H1 (cell line): Measurements from ENCODE around the gene DOCK10. TPM values are rescaled to one million over a fixed set of nuclear protein-coding genes. Genes with fewer than 3 reads are reported as not detected.

Experiments
- CTCF ChIA-PET: fragments of 300-600 bp; sonication (Branson Sonifier 250); formaldehyde crosslinking; loops from one replicate; lab custom pipeline; 2021; ENCODE audit not compliant: partially characterized antibody; lab: Charles Lee
- POLR2A ChIA-PET: fragments of 300-600 bp; sonication (Branson Sonifier 250); formaldehyde crosslinking; loops from one replicate; lab custom pipeline; 2021; ENCODE audit warnings: inconsistent platforms; ENCODE audit not compliant: partially characterized antibody; lab: Charles Lee
- DNase-seq, 2 experiments: peaks; one replicate each; pipeline versions ENCODE4 v3.0.0 to v3.0.0-alpha.2; 2010 to 2022; ENCODE audit warnings: low spot score in 2 of 2, low read depth in 1 of 2, mixed read lengths in 1 of 2
- FAIRE-seq: peaks from 2 replicates; lab custom pipeline; 2011; peaks lifted over from hg19 to GRCh38; lab: Jason Lieb, UNC
- H2AFZ ChIP-seq: 2 replicates; pipeline ENCODE4 v1.8.1; 2012; ENCODE audit warnings: low read length, inconsistent platforms
- H2AK5ac ChIP-seq: 2 replicates; pipeline ENCODE4 v1.6.1; 2013; ENCODE audit warnings: low read depth, low read length
- H2BK120ac ChIP-seq: replicated peaks from 2 replicates; pipeline ENCODE3; 2013; ENCODE audit warnings: low read depth, low read length, inconsistent platforms
- H2BK12ac ChIP-seq: 2 replicates; pipeline ENCODE4 v1.6.1; 2013; ENCODE audit warnings: low read depth, low read length
- H2BK15ac ChIP-seq: 2 replicates; pipeline ENCODE4 v1.6.1; 2013; ENCODE audit warnings: low read length
- H2BK20ac ChIP-seq: 2 replicates; pipeline ENCODE4 v1.6.1; 2013; ENCODE audit warnings: low read length
- H2BK5ac ChIP-seq: 2 replicates; pipeline ENCODE4 v1.6.1; 2013; ENCODE audit warnings: low read depth, low read length
- H3K14ac ChIP-seq: 2 replicates; pipeline ENCODE4 v1.6.1; 2013; ENCODE audit warnings: inconsistent platforms; ENCODE audit not compliant: insufficient read length
- H3K18ac ChIP-seq: 2 replicates; pipeline ENCODE4 v1.6.1; 2013; ENCODE audit warnings: low read length; ENCODE audit errors: extremely low read depth
- H3K23ac ChIP-seq: 2 replicates; pipeline ENCODE4 v1.6.1; 2013; ENCODE audit warnings: inconsistent platforms; ENCODE audit not compliant: insufficient read length
- H3K23me2 ChIP-seq: 2 replicates; pipeline ENCODE4 v1.6.1; 2013; ENCODE audit warnings: low read depth, low read length
- H3K27ac ChIP-seq: 2 replicates; pipeline ENCODE4 v1.6.1; 2011; ENCODE audit warnings: low read depth, low read length, inconsistent platforms
- H3K27me3 ChIP-seq, 4 experiments: replicated peaks in 1 of 4; 1 replicate in 1 of 4; 2 replicates in 3 of 4; pipeline versions ENCODE4 v1.6.1 to v1.8.1; 2011 to 2013; ENCODE audit warnings: low read length in 3 of 4, mild to moderate bottlenecking in 3 of 4, inconsistent platforms in 2 of 4, mixed read lengths in 2 of 4, moderate library complexity in 1 of 4; ENCODE audit not compliant: control insufficient read depth in 3 of 4, insufficient read depth in 3 of 4; ENCODE audit errors: extremely low read depth in 1 of 4
- H3K36me3 ChIP-seq, 4 experiments: 2 replicates each; pipeline versions ENCODE4 v1.6.1 to v1.8.1; 2011 to 2013; ENCODE audit warnings: mild to moderate bottlenecking in 4 of 4, low read length in 3 of 4, moderate library complexity in 2 of 4, control low read depth in 1 of 4, inconsistent platforms in 1 of 4; ENCODE audit not compliant: insufficient read depth in 4 of 4, control insufficient read depth in 2 of 4
- H3K4ac ChIP-seq: replicated peaks from 2 replicates; pipeline ENCODE3; 2013; ENCODE audit warnings: low read length, low read depth, mixed read lengths, inconsistent platforms; ENCODE audit not compliant: insufficient read length
- H3K4me1 ChIP-seq, 4 experiments: replicated peaks in 1 of 4; 1 replicate in 1 of 4; 2 replicates in 3 of 4; pipeline versions ENCODE4 v1.6.1 to v1.8.1; 2011 to 2013; ENCODE audit warnings: low read length in 3 of 4, inconsistent platforms in 2 of 4, mixed read lengths in 1 of 4; ENCODE audit not compliant: insufficient read depth in 4 of 4, control insufficient read depth in 3 of 4
- H3K4me2 ChIP-seq, 2 experiments: 2 replicates each; pipeline versions ENCODE4 v1.6.1 to v1.8.1; 2011 to 2013; ENCODE audit warnings: low read depth in 2 of 2, low read length in 2 of 2, control low read depth in 1 of 2, inconsistent platforms in 1 of 2, mild to moderate bottlenecking in 1 of 2; ENCODE audit not compliant: insufficient read depth in 1 of 2
- H3K4me3 ChIP-seq, 4 experiments: fragments of 200-600, 300-600 bp in 1 of 4; sonication (generic), shearing (Covaris generic), sonication (Bioruptor Twin) in 1 of 4; 2 replicates each; pipeline versions ENCODE4 v1.5.1 to v1.8.1; 2011 to 2016; ENCODE audit warnings: low read length in 4 of 4, low read depth in 3 of 4, control low read depth in 2 of 4, inconsistent platforms in 2 of 4, mild to moderate bottlenecking in 2 of 4, mixed read lengths in 1 of 4, moderate library complexity in 1 of 4; ENCODE audit not compliant: insufficient read depth in 2 of 4; ENCODE audit errors: extremely low read depth in 1 of 4
- H3K56ac ChIP-seq: replicated peaks from 2 replicates; pipeline ENCODE3; 2013; ENCODE audit warnings: low read depth, mild to moderate bottlenecking, mixed read lengths, low read length, inconsistent platforms; ENCODE audit not compliant: insufficient read length
- H3K79me1 ChIP-seq: 2 replicates; pipeline ENCODE4 v1.6.1; 2013; ENCODE audit warnings: low read depth, low read length, control low read depth
- H3K79me2 ChIP-seq, 2 experiments: 2 replicates each; pipeline versions ENCODE4 v1.6.1 to v1.8.1; 2012 to 2013; ENCODE audit warnings: low read length in 2 of 2, mild to moderate bottlenecking in 2 of 2, inconsistent platforms in 1 of 2; ENCODE audit not compliant: insufficient read depth in 2 of 2, control insufficient read depth in 1 of 2
- H3K9ac ChIP-seq, 4 experiments: replicated peaks in 1 of 4; 1 replicate in 1 of 4; 2 replicates in 3 of 4; pipeline versions ENCODE4 v1.6.1 to v1.8.1; 2011 to 2013; ENCODE audit warnings: low read depth in 3 of 4, low read length in 3 of 4, control low read depth in 2 of 4, mild to moderate bottlenecking in 2 of 4, moderate library complexity in 2 of 4, inconsistent platforms in 1 of 4; ENCODE audit errors: extremely low read depth in 1 of 4
- H3K9me3 ChIP-seq, 2 experiments: 2 replicates each; pipeline versions ENCODE4 v1.6.1 to v1.8.1; 2012 to 2013; ENCODE audit warnings: mild to moderate bottlenecking in 2 of 2, moderate library complexity in 2 of 2, control low read depth in 1 of 2, inconsistent platforms in 1 of 2, low read depth in 1 of 2, low read length in 1 of 2, mixed read lengths in 1 of 2; ENCODE audit not compliant: insufficient read depth in 2 of 2
- H4K20me1 ChIP-seq, 2 experiments: replicated peaks in 1 of 2; 2 replicates each; pipeline versions ENCODE3 to v1.8.1; 2011 to 2013; ENCODE audit warnings: inconsistent platforms in 2 of 2, low read length in 2 of 2, mild to moderate bottlenecking in 1 of 2; ENCODE audit not compliant: insufficient read depth in 2 of 2, control insufficient read depth in 1 of 2
- H4K5ac ChIP-seq: 2 replicates; pipeline ENCODE4 v1.6.1; 2013; ENCODE audit warnings: low read length, low read depth, mixed read lengths, inconsistent platforms; ENCODE audit not compliant: insufficient read length
- H4K8ac ChIP-seq: 2 replicates; pipeline ENCODE4 v1.8.0; 2013; ENCODE audit warnings: mild to moderate bottlenecking, moderate library complexity, low read length, inconsistent platforms; ENCODE audit not compliant: insufficient read depth; ENCODE audit errors: extremely low read depth
- H4K91ac ChIP-seq: replicated peaks from 2 replicates; pipeline ENCODE3; 2013; ENCODE audit warnings: low read length, mixed read lengths, inconsistent platforms; ENCODE audit not compliant: insufficient read length
- CTBP2 ChIP-seq: IDR thresholded peaks from 2 replicates; pipeline ENCODE4 v1.7.0; 2011; ENCODE audit warnings: borderline replicate concordance, mild to moderate bottlenecking, moderate library complexity, mixed read lengths, low read length; ENCODE audit not compliant: insufficient read depth, insufficient read length
- RNF2 ChIP-seq: fragments of 200-900, 300-1000 bp; sonication (generic); IDR thresholded peaks from 2 replicates; pipeline ENCODE4 v1.7.1; 2016; ENCODE audit warnings: borderline replicate concordance, low read depth, mild to moderate bottlenecking, antibody characterized with exemption, low read length; ENCODE audit not compliant: poor library complexity, severe bottlenecking; ENCODE audit errors: missing control alignments
- WGBS, 2 experiments: shearing (Covaris generic) in 1 of 2; methylation state at CpG; one replicate each; pipeline versions ENCODE4 v1.1.6 to v1.1.7; 2013 to 2015; ENCODE audit warnings: low lambda C conversion rate in 2 of 2, mixed read lengths in 2 of 2, inconsistent platforms in 1 of 2, low coverage in 1 of 2, missing lambda C conversion rate in 1 of 2; ENCODE audit not compliant: insufficient replicate concordance in 2 of 2, insufficient coverage in 1 of 2, insufficient read length in 1 of 2; ENCODE audit errors: extremely low coverage in 1 of 2, missing lambda C conversion rate in 1 of 2; 5-methylcytosine and 5-hydroxymethylcytosine counted together
- polyA plus RNA-seq, 7 experiments: library from polyadenylated mRNA; depleted of rRNA in 3 of 7; stranded (reverse) in 5 of 7; unstranded in 2 of 7; fragments of >200 nt in 5 of 7; fragments of 200-250 nt in 2 of 7; gene quantifications; 1 replicate in 5 of 7; 2 replicates in 1 of 7; 4 replicates in 1 of 7; pipeline versions ENCODE4 v1.2.1 to v1.2.3, GENCODE V29; 2011 to 2013; ENCODE audit warnings: missing spikeins in 2 of 7, mixed read lengths in 2 of 7
- total RNA-seq: library from RNA; stranded (reverse); fragmentation: NEBNext Ultra II Directional; extraction: Animal tissue kit (Norgen Biotek cat#: 25700); gene quantifications from 2 replicates; pipeline ENCODE4 v1.2.1, GENCODE V29; 2021

The DOCK10 gene
- total and polyA plus RNA-seq, 2 of the 8 experiments (the other 6 are each of a cell fraction or from before 2014, with no cell fraction given): 0.33 to 1.6 TPM

DNA sequence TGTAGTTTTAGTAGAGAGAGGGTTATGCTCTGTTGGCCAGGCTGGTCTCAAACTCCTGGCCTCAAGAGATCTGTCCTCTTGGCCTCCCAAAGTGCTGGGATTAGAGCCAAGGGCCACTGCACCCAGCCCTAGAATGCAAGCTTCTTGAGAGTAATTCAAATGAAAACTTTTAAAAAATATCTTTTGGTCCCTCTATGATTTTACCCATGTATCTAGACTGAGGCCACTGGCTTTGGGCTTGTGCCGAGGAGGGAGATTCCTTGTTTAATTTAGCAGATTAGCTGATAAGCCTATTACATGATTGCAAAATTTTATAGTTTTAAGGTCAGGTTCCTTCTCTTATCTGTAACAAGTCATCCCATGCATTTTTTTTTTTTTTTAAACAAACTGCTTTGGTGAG is 266.6 kb downstream of the DOCK10 start:
- H3K27me3 ChIP-seq: no peaks in the 10 kb centered on the region
- POLR2A ChIA-PET: no interaction called here
- H3K23me2 ChIP-seq: no peaks in the 10 kb centered on the region
- DNase-seq (no peak), FAIRE-seq (no peak)
- H2BK20ac ChIP-seq: no peak overlapping the region
- no peak overlapping the region for H2AK5ac ChIP-seq
- H4K8ac ChIP-seq: no peak overlapping the region
- H3K9ac ChIP-seq: no peak overlapping the region
- no peaks in the 10 kb centered on the region for H3K79me1 ChIP-seq
- H4K5ac ChIP-seq: no peak overlapping the region
- CTCF ChIA-PET: interaction anchor here (0.6 to 3.4 kb wide), 14 partner anchors 8 to 1319 kb away, joined by 3 to 13 read pairs (median 4); no protein-coding TSS in a partner anchor
- H4K91ac ChIP-seq: no peak overlapping the region
- no peak overlapping the region for H3K4ac ChIP-seq
- no peak overlapping the region for H2BK15ac ChIP-seq
- no peak overlapping the region for H2AFZ ChIP-seq
- no peaks in the 10 kb centered on the region for H3K79me2 ChIP-seq
- H3K36me3 ChIP-seq: no peaks in the 10 kb centered on the region
- H3K9me3 ChIP-seq: no peaks in the 10 kb centered on the region
- 81% methylated on average over 1 of the region's 1 CpG; no CpG with 5 or more reads in 1 of the 2 experiments for WGBS, 2 experiments
- H2BK120ac ChIP-seq: no peak overlapping the region
- H3K23ac ChIP-seq: no peak overlapping the region
- H3K18ac ChIP-seq: no peak overlapping the region
- H3K4me1 ChIP-seq: no peaks in the 10 kb centered on the region
- H4K20me1 ChIP-seq: no peaks in the 10 kb centered on the region
- no peak overlapping the region for H3K56ac ChIP-seq
- no peak overlapping the region for H2BK12ac ChIP-seq
- H3K27ac ChIP-seq: no peak overlapping the region
- no peak overlapping the region for H2BK5ac ChIP-seq
- H3K4me3 ChIP-seq: no peak overlapping the region
- no peak overlapping the region for H3K4me2 ChIP-seq
- H3K14ac ChIP-seq: no peak overlapping the region
- no peak for TF ChIP-seq CTBP2
- no peak for TF ChIP-seq RNF2
